AG10803 (cell line): Measurements from ENCODE around the gene NELL1.
"Not testable (repeated sequence)": the region's sequence is repeated elsewhere in the genome, so short reads cannot be mapped to it uniquely, and the experiment has no call there.

Source experiments
- DNase-seq: peaks from one replicate; pipeline ENCODE4 v3.0.0; 2010; ENCODE audit warnings: low read depth
- H3K4me3 ChIP-seq: 2 replicates; pipeline ENCODE4 v1.5.1; 2011; ENCODE audit warnings: mild to moderate bottlenecking, low read length, control low read depth
- TF ChIP-seq, protein P1 (sequence below): conservative IDR thresholded peaks from 2 replicates; pipeline ENCODE4 v1.5.1; 2011; ENCODE audit warnings: mild to moderate bottlenecking, low read length, control low read depth, inconsistent platforms

NELL1 gene

DNA sequence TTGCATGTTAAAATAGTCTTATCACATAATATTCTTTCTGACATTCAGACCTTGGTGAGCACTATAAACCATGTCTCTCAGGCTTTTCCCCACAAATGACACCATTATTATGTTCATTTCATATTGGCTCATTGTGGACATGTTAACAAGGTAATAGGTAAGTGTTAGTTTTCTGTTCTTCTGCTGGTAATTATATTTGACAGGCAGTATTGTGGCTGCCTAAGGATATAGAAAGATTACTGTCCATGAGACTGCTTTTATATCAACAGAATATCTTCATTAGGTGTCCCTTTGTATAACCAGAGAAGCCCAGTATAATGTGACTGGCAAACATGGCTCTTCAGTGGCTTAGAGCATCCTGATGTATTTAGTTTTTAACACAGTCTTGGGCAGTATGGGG lies 590.7 kb downstream of the NELL1 start:
- H3K4me3 ChIP-seq, result no peak overlapping the region
- DNase-seq, result no peak
- TF ChIP-seq, protein P1, sequence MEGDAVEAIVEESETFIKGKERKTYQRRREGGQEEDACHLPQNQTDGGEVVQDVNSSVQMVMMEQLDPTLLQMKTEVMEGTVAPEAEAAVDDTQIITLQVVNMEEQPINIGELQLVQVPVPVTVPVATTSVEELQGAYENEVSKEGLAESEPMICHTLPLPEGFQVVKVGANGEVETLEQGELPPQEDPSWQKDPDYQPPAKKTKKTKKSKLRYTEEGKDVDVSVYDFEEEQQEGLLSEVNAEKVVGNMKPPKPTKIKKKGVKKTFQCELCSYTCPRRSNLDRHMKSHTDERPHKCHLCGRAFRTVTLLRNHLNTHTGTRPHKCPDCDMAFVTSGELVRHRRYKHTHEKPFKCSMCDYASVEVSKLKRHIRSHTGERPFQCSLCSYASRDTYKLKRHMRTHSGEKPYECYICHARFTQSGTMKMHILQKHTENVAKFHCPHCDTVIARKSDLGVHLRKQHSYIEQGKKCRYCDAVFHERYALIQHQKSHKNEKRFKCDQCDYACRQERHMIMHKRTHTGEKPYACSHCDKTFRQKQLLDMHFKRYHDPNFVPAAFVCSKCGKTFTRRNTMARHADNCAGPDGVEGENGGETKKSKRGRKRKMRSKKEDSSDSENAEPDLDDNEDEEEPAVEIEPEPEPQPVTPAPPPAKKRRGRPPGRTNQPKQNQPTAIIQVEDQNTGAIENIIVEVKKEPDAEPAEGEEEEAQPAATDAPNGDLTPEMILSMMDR, result no peak

DNA sequence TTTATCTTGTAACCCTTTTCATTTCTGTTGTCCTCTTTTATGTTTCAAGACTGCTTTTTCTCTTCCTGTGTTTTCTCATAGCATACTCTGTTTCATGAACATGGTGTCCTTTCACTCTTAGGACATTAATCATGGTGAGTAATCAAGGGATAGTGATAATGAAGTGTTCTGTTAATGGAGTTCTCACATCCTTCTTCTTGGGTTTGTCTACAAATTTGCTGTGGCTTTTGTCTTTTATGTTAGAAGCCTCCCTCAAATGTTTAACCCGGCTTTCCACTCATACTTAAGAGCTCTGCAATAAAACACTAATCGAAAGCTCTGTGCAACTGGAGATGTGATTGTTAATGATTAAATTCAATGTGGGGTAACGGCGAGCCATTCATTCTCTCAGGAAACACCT lies 593.6 kb downstream of the NELL1 start:
- TF ChIP-seq, protein P1, result no peak
- DNase-seq, result no peak
- no peak overlapping the region for H3K4me3 ChIP-seq

DNA sequence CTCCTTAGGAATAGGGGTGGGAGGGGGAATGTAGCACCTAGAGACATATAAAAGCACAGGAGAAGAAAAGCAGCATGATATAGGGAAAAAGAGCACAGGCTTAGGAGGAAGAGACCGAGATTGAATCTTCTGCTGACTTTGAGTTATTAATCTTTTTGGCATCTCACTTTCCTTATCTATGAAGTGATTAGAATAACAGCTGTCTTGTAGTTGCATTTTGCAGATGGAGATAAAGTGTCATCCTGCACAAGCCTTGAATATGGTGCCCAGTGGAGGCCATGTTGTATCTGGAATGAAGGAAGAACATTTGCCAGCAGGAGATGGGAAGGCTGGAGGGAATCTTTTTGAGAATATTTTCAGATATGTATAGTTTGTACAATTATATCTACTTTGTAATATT lies 594.7 kb downstream of the NELL1 start:
- no peak for DNase-seq
- TF ChIP-seq, protein P1, result no peak
- H3K4me3 ChIP-seq, result no peak overlapping the region

DNA sequence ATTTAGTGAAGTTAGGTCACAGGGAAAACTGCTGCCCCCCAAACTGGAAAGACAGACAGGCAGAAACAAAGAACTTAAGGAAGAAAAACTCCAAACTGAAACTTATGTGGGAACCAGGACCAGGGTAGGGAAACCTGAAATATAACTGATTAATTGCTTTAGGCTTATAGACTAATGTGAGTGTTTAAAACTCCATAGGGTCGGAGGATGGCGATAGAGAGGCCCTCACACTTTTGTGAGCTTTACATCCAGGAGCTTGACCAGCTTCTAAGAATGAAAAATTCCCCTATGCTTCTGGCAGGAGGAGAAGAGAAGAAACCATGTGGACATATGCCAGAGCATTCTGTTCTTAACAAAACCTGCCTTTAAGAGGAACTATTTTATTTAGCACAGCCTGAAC lies 598.6 kb downstream of the NELL1 start:
- TF ChIP-seq, protein P1, result no peak

DNA sequence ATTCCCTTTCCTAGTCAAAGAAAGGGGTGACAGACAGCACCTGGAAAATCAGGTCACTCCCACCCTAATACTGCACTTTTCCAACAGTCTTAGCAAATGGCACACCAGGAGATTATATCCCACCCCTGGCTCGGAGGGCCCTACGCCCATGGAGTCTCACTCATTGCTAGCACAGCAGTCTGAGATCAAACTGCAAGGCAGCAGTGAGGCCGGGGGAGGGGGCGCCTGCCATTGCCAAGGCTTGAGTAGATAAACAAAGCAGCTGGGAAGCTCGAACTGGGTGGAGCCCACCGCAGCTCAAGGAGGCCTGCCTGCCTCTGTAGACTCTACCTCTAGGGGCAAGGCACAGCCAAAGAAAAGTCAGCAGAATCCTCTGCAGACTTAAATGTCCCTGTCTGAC lies 602.8 kb downstream of the NELL1 start:
- H3K4me3 ChIP-seq, DNase-seq: not testable (repeated sequence)

More for the DNA sequence above, 598.6 kb downstream of the NELL1 start:
- no peak for DNase-seq
- H3K4me3 ChIP-seq, result no peak overlapping the region

DNA sequence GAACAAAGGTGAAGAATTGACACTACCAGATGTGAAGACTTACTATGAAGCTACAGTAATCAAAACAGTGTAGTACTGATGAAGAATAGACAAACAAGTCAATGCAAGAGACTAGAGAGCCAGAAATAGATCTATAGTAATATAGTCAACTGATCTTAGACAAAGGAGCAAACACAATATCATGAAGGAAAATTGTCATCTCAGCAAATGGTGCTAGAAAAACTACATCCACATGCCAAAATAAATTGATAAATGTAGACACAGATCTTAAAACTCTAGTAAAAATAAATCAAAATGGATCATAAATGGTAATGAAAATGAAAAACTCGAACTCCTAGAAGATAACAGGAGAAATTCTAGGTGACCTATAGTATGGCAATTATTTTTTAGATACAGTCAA lies 609.5 kb downstream of the NELL1 start:
- H3K4me3 ChIP-seq, result no peak overlapping the region
- DNase-seq, result no peak

DNA sequence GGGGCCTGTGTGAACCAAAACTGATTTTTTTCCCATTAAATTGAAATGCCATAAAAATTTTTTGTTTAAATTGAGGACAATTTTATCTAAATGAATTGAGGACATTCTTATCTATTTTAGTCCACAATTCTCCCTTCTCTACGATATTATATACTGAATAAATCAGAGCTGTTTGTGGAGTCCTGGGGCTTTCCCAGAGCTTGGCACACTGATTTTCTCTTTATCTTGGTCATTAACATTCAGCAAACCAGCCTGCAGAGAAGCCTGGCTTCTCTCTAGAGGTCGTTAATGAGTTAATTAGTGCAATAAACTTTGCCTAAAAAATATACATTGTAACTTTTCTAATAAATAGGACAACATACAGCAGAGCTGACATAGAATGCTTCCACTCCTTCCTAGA lies 615.7 kb downstream of the NELL1 start:
- TF ChIP-seq, protein P1, result no peak
- H3K4me3 ChIP-seq, result no peak overlapping the region

More for the DNA sequence above, 609.5 kb downstream of the NELL1 start:
- TF ChIP-seq, protein P1, result no peak

DNA sequence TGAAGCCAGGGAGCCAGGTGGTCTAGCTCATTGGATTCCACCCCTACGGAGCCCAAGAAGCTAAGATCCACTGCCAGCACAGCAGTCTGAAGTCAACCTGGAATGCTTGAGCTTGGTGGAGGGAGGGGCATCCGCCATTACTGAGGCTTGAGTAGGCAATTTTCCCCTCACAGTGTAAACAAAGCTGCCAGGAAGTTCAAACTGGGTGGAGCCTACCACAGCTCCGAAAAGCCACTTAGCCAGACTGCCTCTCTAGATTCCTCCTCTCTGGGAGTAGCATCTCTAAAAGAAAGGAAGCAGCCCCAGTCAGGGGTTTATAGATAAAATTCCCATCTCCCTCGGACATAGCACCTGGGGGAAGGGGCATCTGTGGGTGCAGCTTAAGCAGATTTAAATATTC lies 620.3 kb downstream of the NELL1 start:
- TF ChIP-seq, protein P1, result no peak
- DNase-seq, result no peak
- no peak overlapping the region for H3K4me3 ChIP-seq

More for the DNA sequence above, 615.7 kb downstream of the NELL1 start:
- no peak for DNase-seq
